NT2/D1 (cell line): ENCODE measurements around the gene C11orf24.

ENCODE experiments used
- SUZ12 ChIP-seq: IDR thresholded peaks from 2 replicates; pipeline ENCODE4 v1.6.1; 2011; ENCODE audit not compliant: insufficient read length, insufficient read depth; ENCODE audit errors: extremely low read depth
- YY1 ChIP-seq: IDR thresholded peaks from 2 replicates; pipeline ENCODE4 v1.6.1; 2011; ENCODE audit not compliant: insufficient read length, insufficient read depth
- ZNF274 ChIP-seq: IDR thresholded peaks from 2 replicates; pipeline ENCODE4 v1.6.1; 2011; ENCODE audit warnings: mild to moderate bottlenecking, low read depth, low read length

DNA sequence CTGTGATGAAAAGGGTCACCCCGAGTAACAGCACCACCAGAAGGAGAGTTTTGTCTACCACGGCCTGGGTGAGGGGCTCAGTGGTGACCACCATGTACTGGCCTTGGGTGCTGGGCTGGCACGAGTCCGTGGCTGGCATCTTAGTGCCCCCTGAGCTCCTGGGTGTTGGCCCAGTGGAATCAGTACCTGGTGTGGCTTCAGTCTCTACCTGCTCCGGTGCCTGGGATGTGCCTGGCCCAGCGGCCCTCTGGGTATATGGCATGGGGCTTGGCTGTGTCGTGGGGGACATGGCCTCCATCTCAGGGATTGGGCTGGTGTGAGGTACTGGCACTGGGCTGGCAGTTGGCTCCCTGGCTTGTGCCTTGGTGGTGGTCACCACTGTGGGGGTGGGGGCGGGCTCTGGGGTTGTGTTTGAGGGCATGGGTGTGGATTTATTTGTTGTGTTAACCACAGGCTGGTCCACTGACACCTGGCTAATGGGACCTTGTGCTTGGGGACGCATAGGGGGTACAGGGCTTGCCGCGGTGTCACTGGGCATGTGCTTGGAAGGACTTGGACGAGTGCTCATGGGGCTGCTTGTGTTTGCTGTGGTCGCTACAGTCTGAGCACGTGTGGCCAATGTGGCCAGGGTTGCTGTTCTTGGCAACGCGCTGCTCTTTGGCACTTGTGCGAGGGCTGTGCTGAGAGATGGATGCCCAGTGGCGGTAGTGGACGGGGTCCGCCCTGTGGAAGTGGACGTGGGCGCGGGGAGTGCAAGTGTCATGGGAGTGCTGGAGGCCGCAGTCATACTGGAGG lies 9.8 kb downstream of the C11orf24 start:
- TF ChIP-seq ZNF274 (no peak), SUZ12 (no peak), YY1 (no peak)
